Sigmoid colon (tissue), 3 donors: Measurements from ENCODE around the gene MIB1.

Source experiments
- POLR2A ChIP-seq, 2 donors: fragments of 450-650 bp; IDR thresholded peaks; one replicate each; pipeline ENCODE4 v1.6.1; 2016; ENCODE audit warnings: antibody characterized with exemption in 2 of 2, mild to moderate bottlenecking in 2 of 2, moderate library complexity in 2 of 2
- TF ChIP-seq, protein P1 (sequence below), 4 experiments: fragments of 450-650 bp in 3 of 4; fragments of 200-600 bp in 1 of 4; IDR thresholded peaks; one replicate each; pipeline ENCODE4 v1.5.1; 2016 to 2019; ENCODE audit warnings: antibody characterized with exemption in 4 of 4, mild to moderate bottlenecking in 3 of 4, moderate library complexity in 2 of 4

DNA sequence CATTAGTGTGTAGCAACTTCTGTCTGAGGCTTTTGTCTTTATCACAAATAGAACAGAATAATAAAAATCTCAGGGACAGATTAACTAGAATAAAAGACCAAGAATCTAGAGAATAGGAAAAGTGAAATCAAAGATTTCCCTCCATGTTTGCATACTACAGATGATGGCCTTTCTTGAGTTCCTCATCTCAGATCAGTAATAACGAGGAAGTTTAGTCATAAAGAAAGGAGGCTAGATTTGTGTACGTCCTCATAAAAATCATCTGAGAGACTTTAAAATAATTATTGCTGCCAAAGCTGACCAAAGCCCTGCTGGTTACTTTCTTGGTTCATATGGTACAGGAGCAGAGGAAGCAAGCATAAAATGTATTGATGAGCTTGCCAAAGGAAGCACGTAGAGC, 117.3 kb downstream of the MIB1 start:
- TF ChIP-seq, protein P1, sequence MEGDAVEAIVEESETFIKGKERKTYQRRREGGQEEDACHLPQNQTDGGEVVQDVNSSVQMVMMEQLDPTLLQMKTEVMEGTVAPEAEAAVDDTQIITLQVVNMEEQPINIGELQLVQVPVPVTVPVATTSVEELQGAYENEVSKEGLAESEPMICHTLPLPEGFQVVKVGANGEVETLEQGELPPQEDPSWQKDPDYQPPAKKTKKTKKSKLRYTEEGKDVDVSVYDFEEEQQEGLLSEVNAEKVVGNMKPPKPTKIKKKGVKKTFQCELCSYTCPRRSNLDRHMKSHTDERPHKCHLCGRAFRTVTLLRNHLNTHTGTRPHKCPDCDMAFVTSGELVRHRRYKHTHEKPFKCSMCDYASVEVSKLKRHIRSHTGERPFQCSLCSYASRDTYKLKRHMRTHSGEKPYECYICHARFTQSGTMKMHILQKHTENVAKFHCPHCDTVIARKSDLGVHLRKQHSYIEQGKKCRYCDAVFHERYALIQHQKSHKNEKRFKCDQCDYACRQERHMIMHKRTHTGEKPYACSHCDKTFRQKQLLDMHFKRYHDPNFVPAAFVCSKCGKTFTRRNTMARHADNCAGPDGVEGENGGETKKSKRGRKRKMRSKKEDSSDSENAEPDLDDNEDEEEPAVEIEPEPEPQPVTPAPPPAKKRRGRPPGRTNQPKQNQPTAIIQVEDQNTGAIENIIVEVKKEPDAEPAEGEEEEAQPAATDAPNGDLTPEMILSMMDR (IDR thresholded peaks at IDR 0.05) = no peak
- TF ChIP-seq POLR2A (IDR thresholded peaks at IDR 0.05) = no peak
